Lung (tissue), 12 donors: ENCODE results near the gene ZNF516. TPM values are rescaled to one million over a fixed set of nuclear protein-coding genes. Genes with fewer than 3 reads are reported as not detected.
A peak's percentile ranks its signal among the peaks of the same experiment; 100 is the strongest.

Experiments used
- ATAC-seq: fragments of 200-7000 bp; cut with Tn5 transposase; one replicate; pipeline ENCODE4 v1.9.1; 2020; ENCODE audit warnings: moderate number of reproducible peaks; ENCODE audit not compliant: insufficient read depth, low FRiP score
- DNase-seq, 3 donors: peaks; one replicate each; pipeline ENCODE4 v3.0.0-alpha.2; 2013 to 2017
- H3K27ac ChIP-seq, 2 donors: one replicate each; pipeline ENCODE4 v1.5.1; 2013; ENCODE audit warnings: mild to moderate bottlenecking in 2 of 2, moderate library complexity in 2 of 2, control low read depth in 1 of 2, inconsistent platforms in 1 of 2, low read depth in 1 of 2, low read length in 1 of 2
- H3K27me3 ChIP-seq, 3 donors: one replicate each; pipeline ENCODE4 v1.5.1; 2013; ENCODE audit warnings: low read length in 2 of 3; ENCODE audit not compliant: control insufficient read depth in 3 of 3, insufficient read depth in 3 of 3
- H3K36me3 ChIP-seq, 4 donors: one replicate each; pipeline ENCODE4 v1.5.1; 2013; ENCODE audit warnings: low read length in 4 of 4, mild to moderate bottlenecking in 1 of 4, moderate library complexity in 1 of 4; ENCODE audit not compliant: control insufficient read depth in 4 of 4, insufficient read depth in 4 of 4
- H3K4me1 ChIP-seq, 5 donors: one replicate each; pipeline ENCODE4 v1.5.1; 2013; ENCODE audit warnings: low read length in 5 of 5, mild to moderate bottlenecking in 2 of 5, moderate library complexity in 1 of 5; ENCODE audit not compliant: control insufficient read depth in 5 of 5, insufficient read depth in 5 of 5
- H3K4me3 ChIP-seq: one replicate; pipeline ENCODE4 v1.5.1; 2013; ENCODE audit warnings: mild to moderate bottlenecking, control low read depth, moderate library complexity
- H3K9ac ChIP-seq, 2 donors: one replicate each; pipeline ENCODE4 v1.5.1; 2013; ENCODE audit warnings: low read length in 2 of 2, control low read depth in 1 of 2; ENCODE audit not compliant: insufficient read depth in 1 of 2
- H3K9me3 ChIP-seq, 4 donors: one replicate each; pipeline ENCODE4 v1.5.1; 2013; ENCODE audit warnings: low read length in 3 of 4, mild to moderate bottlenecking in 1 of 4, moderate library complexity in 1 of 4; ENCODE audit not compliant: control insufficient read depth in 4 of 4, insufficient read depth in 3 of 4
- WGBS, 2 donors: extraction: QIAGEN DNeasy Blood & Tissue Kit; methylation state at CpG; one replicate each; pipeline ENCODE4 v1.1.7; 2013; 5-methylcytosine and 5-hydroxymethylcytosine counted together
- polyA plus RNA-seq, 2 donors: library from polyadenylated mRNA; stranded (reverse); fragments of 200-250 nt; gene quantifications; one replicate each; pipeline ENCODE4 v1.2.1, GENCODE V29; 2013
- total RNA-seq, 2 donors: library from RNA; depleted of rRNA in 1 of 2; stranded (reverse); fragments of >200 nt in 1 of 2; gene quantifications; one replicate each; pipeline ENCODE4 v1.2.1, GENCODE V29; 2014 to 2021
- TF ChIP-seq, protein P1 (sequence below): IDR thresholded peaks from 2 replicates; pipeline ENCODE4 v1.5.1; 2012; ENCODE audit warnings: mild to moderate bottlenecking; ENCODE audit errors: control extremely low read depth, extremely low read depth
- donor health status: control.
- donor health status: control.
- donor health status: Bipolar disorder and iron deficiency.
- donor health status: healthy.
- donor health status: DM: yes; HTN: yes; CAD: no.

Gene ZNF516
- total and polyA plus RNA-seq, 4 donors = 7.7 to 45.4 (median 26.4) TPM

GRCh38 chr18:76459687-76460350 lies 35.2 kb downstream of the ZNF516 start:
- Histone ChIP-seq H3K9me3 (no peaks in the 10 kb centered on the region), H3K27ac (peak overlapping the region; percentile 55 to 62), H3K36me3 (peaks cover 0 to 17% (median 6%) of the 10 kb centered on the region in 4 donors), H3K4me1 (peaks cover 0 to 33% (median 13%) of the 10 kb centered on the region in 5 donors), H3K9ac (no peak overlapping the region), H3K4me3 (no peak overlapping the region), H3K27me3 (no peaks in the 10 kb centered on the region)
- TF ChIP-seq, protein P1, sequence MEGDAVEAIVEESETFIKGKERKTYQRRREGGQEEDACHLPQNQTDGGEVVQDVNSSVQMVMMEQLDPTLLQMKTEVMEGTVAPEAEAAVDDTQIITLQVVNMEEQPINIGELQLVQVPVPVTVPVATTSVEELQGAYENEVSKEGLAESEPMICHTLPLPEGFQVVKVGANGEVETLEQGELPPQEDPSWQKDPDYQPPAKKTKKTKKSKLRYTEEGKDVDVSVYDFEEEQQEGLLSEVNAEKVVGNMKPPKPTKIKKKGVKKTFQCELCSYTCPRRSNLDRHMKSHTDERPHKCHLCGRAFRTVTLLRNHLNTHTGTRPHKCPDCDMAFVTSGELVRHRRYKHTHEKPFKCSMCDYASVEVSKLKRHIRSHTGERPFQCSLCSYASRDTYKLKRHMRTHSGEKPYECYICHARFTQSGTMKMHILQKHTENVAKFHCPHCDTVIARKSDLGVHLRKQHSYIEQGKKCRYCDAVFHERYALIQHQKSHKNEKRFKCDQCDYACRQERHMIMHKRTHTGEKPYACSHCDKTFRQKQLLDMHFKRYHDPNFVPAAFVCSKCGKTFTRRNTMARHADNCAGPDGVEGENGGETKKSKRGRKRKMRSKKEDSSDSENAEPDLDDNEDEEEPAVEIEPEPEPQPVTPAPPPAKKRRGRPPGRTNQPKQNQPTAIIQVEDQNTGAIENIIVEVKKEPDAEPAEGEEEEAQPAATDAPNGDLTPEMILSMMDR = no peak
- ATAC-seq (peak; percentile 87), DNase-seq (peak; percentile 54 to 78 (median 69))
- WGBS, 2 donors = 64 to 73% methylated on average over 26 of the region's 26 CpGs

DNA sequence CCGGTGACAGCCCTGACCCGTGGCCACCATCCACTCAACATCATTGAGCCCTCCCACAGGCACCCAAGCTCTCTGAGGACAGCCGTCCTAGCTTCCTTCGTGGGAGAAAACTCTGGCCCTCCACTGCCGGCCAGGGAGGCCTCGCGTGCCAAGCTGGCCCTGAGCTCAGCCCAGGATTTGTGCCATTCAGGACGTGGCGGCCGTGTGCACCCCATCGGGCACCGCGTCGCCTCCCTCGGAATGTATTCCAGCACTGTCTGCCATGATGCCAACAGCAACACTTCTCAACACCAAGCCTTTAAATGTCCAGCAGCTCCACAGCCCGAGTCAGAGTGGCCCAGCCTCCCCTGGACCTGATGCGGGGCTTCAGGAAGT lies 35.7 kb downstream of the ZNF516 start:
- WGBS, 2 donors = 87 to 88% methylated on average over 17 of the region's 17 CpGs
- H3K4me3 ChIP-seq = no peak overlapping the region
- peak overlapping the region; percentile 25 to 62 for H3K27ac ChIP-seq
- no peak overlapping the region for H3K9ac ChIP-seq
- no peaks in the 10 kb centered on the region for H3K9me3 ChIP-seq
- DNase-seq (no peak), ATAC-seq (no peak)
- H3K27me3 ChIP-seq = no peaks in the 10 kb centered on the region
- H3K36me3 ChIP-seq = peaks cover 0 to 17% (median 6%) of the 10 kb centered on the region in 4 donors
- H3K4me1 ChIP-seq = peaks cover 0 to 39% (median 14%) of the 10 kb centered on the region in 5 donors
- TF ChIP-seq, protein P1 = no peak

- ATAC-seq (no peak), DNase-seq (peak in 1 of 3 donors; percentile 7)
- Histone ChIP-seq H3K27ac (peak overlapping the region; percentile 25 to 62), H3K4me1 (peaks cover 0 to 44% (median 14%) of the 10 kb centered on the region in 5 donors), H3K36me3 (peaks cover 0 to 17% (median 6%) of the 10 kb centered on the region in 4 donors), H3K9me3 (no peaks in the 10 kb centered on the region), H3K4me3 (no peak overlapping the region), H3K27me3 (no peaks in the 10 kb centered on the region), H3K9ac (no peak overlapping the region)
- 93 to 96% methylated on average over 51 of the region's 51 CpGs for WGBS, 2 donors
- TF ChIP-seq, protein P1 = no peak
Measured at GRCh38 chr18:76458522-76459311, 36.3 kb downstream of the ZNF516 start.
